ENCODE measurements around the gene ZBTB46.
"Not testable (repeated sequence)": the region's sequence is repeated elsewhere in the genome, so short reads cannot be mapped to it uniquely, and the experiment has no call there.

Gene ZBTB46

DNA sequence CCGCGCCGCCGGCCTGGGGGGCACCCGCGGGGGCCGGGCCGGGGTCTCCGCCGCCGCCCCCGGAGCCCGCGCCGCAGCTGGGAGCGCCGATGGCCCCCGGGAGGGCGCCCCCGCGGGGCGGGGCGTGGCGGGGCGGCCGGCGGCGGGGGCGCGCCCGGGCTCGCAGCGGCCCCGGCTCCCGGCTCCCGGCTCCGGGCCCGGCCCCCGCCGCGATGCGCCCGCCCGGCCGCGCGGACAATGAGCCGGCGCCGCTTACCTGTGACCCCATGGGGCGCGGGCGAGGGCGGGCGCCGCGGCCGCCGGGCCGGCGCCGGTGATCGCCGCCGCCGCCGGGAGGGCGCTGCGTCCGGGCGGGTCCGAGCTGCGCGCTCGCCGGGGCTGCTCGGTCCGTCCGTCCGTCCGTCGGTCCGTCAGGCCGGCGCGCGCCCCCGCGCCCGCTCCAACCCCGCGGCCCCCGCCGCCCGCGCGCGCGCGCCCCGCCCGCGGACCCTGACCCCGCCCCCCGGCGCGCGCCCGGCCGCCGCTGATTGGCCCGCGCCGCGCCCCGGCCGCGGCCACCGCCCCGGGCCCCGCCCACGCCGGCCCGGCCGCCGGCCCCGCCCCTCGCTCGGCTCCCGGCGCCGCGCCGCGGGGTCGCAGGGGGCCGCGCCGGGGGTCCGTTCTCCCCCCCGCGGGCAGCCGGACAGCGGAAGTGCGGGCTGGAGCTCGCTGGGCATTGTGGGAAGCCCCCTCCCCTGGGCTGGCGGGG lies at the start of gene ZBTB46:
TSS of gene ZBTB46 (minus strand) at position 424 of the 748 bp plus-strand sequence. CDS start 40,507 bp downstream, outside the sequence.
- no peak for DNase-seq (ENCODE audit: low read depth)

GRCh38 chr20:63878899-63879663 lies 48.0 kb upstream of the ZBTB46 start:
- DNase-seq (ENCODE audit: low read depth), result no peak

DNA sequence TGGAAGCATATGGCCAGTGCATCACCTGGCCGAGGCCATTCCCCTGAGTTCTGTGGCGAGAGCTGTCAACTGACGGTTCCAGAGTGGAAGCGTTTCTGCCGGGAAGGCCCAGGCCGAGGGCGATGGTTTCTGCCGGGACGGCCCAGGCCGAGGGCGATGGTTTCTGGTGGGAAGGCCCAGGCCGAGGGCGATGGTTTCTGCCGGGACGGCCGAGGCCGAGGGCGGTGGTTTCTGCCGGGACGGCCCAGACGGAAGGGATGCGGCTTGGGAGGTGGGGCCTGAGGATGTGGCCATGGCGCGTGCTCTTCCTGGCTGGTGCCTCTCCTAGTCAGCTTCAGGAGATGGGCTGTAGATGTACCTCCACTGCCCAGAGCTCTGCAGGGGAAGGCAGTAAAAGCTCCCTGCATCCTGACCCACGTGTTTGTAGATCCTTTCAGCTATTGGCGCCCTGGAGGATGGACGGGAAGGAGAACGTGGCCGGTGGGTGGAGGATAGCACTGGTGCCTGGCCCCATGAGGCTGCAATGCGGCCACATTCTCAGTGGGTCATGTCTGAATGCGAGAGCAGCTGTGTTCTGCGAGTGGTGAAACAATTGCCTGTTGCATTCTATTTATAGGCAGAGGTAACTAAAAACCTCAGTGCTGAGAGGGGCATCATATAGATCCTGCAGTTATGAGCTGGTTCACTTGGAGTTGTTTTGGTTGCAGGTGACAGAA lies 46.8 kb upstream of the ZBTB46 start:
- no peak for DNase-seq (ENCODE audit: low read depth)

- DNase-seq (ENCODE audit: low read depth), result no peak
Measured at GRCh38 chr20:63876489-63877036, 45.5 kb upstream of the ZBTB46 start.

DNA sequence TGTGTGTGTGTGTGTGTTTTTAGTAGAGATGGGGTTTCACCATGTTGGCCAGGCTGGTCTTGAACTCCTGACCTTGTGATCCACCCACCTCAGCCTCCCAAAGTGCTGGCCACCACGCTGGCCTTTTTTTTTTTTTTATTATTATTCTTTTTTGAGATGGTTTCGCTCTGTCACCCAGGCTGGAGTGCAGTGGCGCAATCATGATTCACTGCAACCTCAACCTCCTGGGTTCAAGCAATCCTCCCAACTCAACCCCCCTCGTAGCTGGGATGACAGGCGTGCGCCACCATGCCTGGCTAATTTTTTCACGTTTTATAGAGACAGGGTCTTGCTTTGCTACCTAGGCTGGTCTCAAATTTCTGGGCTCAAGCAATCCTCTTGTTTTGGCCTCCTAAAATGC lies 43.2 kb upstream of the ZBTB46 start:
- DNase-seq (ENCODE audit: low read depth), result not testable (repeated sequence)

GRCh38 chr20:63873477-63873971 lies 42.5 kb upstream of the ZBTB46 start:
- no peak for DNase-seq (ENCODE audit: low read depth)

DNA sequence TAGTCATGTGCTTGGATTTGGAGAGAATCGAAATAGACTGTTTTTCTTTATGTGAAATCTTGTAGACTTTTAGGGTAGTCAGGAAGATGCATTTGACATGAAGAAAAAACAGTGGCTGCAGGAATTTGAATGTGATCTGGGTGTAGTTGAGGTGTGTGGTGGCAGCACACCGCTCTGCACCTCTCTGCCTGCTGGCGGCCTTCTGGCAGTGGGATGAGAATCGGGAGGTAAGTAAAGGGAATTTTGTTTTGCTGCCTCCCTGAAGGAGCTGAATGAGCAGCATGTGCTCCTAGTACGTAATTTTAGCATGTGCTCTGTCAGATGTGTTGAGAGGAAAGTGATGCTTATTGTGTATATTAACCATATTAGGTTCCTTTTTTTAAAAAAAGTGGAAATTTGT lies 37.2 kb upstream of the ZBTB46 start:
- no peak for DNase-seq (ENCODE audit: low read depth)

DNA sequence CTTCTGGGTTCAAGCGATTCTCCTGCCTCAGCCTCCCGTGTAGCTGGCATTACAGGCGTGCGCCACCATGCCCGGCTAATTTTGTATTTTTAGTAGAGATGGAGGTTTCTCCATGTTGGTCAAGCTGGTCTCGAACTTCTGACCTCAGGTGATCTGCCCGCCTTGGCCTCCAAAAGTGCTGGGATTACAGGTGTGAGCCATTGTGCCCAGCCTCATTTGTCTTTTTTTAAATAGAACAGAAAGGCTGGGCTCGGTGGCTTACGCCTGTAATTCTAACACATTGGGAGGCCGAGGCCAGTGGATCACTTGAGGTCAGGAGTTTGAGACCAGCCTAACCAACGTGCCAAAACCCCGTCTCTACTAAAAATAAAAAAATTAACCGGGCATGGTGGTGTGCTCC lies 36.0 kb upstream of the ZBTB46 start:
- DNase-seq (ENCODE audit: low read depth), result not testable (repeated sequence)

GRCh38 chr20:63864978-63865640 lies 34.0 kb upstream of the ZBTB46 start, which contains the start of gene TPD52L2:
TSS of gene TPD52L2 (plus strand) at chr20:63865270. CDS start at chr20:63865366, 96 bp downstream.
- DNase-seq (ENCODE audit: low read depth), result peak; percentile 96

GRCh38 chr20:63864545-63864977 lies 33.5 kb upstream of the ZBTB46 start:
- DNase-seq (ENCODE audit: low read depth), result no peak

- DNase-seq (ENCODE audit: low read depth), result peak; percentile 43
Measured at GRCh38 chr20:63863798-63864544, 32.9 kb upstream of the ZBTB46 start.

GRCh38 chr20:63863021-63863797 lies 32.1 kb upstream of the ZBTB46 start:
- DNase-seq (ENCODE audit: low read depth), result no peak

GRCh38 chr20:63861981-63862901 lies 31.2 kb upstream of the ZBTB46 start:
- no peak for DNase-seq (ENCODE audit: low read depth)

DNA sequence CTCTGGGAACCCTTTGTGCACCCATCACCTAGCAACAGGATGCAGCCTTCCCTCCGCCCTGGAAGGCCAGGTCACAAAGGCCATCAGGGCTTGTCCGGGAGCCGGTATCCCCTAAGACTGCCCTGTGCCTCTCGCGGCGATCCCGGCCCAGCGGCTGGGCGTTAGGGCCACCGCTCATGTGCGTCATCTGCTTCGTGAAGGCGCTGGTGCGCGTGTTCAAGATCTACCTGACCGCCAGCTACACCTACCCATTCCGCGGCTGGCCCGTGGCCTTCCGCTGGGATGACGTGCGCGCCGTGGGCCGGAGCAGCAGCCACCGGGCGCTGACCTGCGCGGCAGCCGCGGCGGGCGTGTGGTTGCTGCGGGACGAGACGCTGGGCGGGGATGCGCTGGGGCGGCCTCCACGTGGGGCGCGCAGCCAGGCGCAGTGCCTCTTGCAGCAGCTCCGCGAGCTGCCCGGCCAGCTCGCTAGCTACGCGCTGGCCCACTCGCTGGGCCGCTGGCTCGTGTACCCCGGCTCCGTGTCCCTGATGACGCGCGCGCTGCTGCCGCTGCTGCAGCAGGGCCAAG lies 30.4 kb upstream of the ZBTB46 start, which contains the start of gene ABHD16B:
TSS of gene ABHD16B (plus strand) at position 134 of the 570 bp plus-strand sequence. CDS start at position 177, 43 bp downstream.
- no peak for DNase-seq (ENCODE audit: low read depth)

GRCh38 chr20:63860325-63861051 lies 29.4 kb upstream of the ZBTB46 start:
- no peak for DNase-seq (ENCODE audit: low read depth)

- DNase-seq (ENCODE audit: low read depth), result no peak
Measured at GRCh38 chr20:63859166-63859699, 28.2 kb upstream of the ZBTB46 start.
